ENCODE measurements around the gene SSR2. TPM values are rescaled to one million over a fixed set of nuclear protein-coding genes. Genes with fewer than 3 reads are reported as not detected.

The SSR2 gene
- total and polyA plus RNA-seq, 7 donors = 44.6 to 255 (median 77.5) TPM

DNA sequence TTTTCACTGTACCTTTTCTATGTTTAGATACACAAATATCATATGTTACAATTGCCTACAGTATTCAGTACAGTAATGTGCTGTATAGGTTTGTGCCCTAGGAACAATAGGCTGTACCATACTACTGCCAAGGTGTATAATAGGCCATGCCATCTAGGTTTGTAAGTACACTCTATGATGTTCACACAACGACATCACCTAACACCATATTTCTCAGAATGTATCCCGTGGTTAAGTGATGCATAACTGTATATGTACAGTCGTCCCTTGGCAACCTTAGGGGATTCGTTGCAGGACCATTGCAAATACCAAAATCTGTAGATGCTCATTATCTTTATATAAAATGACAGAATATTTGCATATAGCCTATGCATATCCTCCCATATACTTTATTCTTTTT is 5.8 kb upstream of the SSR2 start:
- Histone ChIP-seq H3K4me1 (no peaks in the 10 kb centered on the region), H3K4me3 (no peak overlapping the region), H3K36me3 (ENCODE audit: insufficient read depth in 1 of 2, low read depth in 1 of 2) (no peaks in the 10 kb centered on the region), H3K9me3 (no peaks in the 10 kb centered on the region), H3K27me3 (ENCODE audit: insufficient read depth in 3 of 3, low read length in 2 of 3) (no peaks in the 10 kb centered on the region), H3K27ac (no peak overlapping the region)
- ATAC-seq (no peak), DNase-seq (no peak)
- TF ChIP-seq, protein P1, sequence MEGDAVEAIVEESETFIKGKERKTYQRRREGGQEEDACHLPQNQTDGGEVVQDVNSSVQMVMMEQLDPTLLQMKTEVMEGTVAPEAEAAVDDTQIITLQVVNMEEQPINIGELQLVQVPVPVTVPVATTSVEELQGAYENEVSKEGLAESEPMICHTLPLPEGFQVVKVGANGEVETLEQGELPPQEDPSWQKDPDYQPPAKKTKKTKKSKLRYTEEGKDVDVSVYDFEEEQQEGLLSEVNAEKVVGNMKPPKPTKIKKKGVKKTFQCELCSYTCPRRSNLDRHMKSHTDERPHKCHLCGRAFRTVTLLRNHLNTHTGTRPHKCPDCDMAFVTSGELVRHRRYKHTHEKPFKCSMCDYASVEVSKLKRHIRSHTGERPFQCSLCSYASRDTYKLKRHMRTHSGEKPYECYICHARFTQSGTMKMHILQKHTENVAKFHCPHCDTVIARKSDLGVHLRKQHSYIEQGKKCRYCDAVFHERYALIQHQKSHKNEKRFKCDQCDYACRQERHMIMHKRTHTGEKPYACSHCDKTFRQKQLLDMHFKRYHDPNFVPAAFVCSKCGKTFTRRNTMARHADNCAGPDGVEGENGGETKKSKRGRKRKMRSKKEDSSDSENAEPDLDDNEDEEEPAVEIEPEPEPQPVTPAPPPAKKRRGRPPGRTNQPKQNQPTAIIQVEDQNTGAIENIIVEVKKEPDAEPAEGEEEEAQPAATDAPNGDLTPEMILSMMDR (IDR thresholded peaks at IDR 0.05) = no peak
- 86 to 90% (median 90%) methylated on average over 4 of the region's 4 CpGs for WGBS, 3 donors
- intact Hi-C loops (cut with DNase I) = no loop called here

DNA sequence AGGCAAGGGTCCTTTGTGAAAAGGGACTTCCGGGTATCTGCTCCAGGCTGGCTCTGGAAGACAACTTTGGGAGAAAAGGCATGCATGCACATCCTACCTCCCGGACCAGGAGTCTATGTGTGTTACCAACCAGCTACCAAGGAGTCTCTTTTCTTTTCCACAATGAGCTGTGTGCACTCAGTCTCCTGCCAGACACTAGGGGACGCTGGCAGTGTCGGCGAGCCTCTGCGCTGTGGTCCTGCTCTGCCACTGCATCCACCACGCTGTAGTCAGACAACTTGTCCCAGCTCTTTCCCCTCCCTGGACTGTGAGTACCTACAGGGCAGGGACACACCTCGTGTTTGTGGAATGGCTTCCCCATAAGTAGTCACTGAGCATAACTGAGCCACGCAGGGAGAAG is 5.1 kb upstream of the SSR2 start:
- 12 to 18% (median 16%) methylated on average over 9 of the region's 9 CpGs for WGBS, 3 donors
- Histone ChIP-seq H3K4me1 (peaks cover 4% of the 10 kb centered on the region), H3K36me3 (ENCODE audit: insufficient read depth in 1 of 2, low read depth in 1 of 2) (no peaks in the 10 kb centered on the region), H3K4me3 (no peak overlapping the region), H3K27ac (no peak overlapping the region), H3K27me3 (ENCODE audit: insufficient read depth in 3 of 3, low read length in 2 of 3) (no peaks in the 10 kb centered on the region), H3K9me3 (no peaks in the 10 kb centered on the region)
- ATAC-seq = peak in 3 of 4 donors; percentile 39 to 73 (median 46)
- TF ChIP-seq, protein P1 (IDR thresholded peaks at IDR 0.05) = peak; percentile 6
- intact Hi-C loops (cut with DNase I) = no loop called here
- no peak for DNase-seq

DNA sequence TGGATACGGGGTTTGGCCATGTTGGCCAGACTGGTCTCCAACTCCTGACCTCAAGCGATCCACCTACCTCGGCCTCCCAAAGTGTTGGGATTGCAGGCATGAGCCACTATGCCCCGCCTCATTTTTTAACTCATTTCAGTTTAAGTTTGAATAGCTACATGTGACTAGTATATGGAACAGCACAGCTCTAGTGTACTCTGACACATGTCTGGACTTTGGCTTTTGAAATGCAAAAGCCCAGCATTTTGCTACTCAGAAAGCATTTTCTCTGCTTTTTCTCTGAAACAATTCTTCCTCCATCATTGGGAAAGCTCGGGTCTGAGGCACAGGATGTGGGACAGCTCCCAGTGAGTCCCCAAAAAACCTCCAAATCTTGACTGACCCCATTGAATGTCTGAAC is 4.0 kb upstream of the SSR2 start:
- ATAC-seq = no peak
- Histone ChIP-seq H3K4me1 (peaks cover 6% of the 10 kb centered on the region), H3K9me3 (no peaks in the 10 kb centered on the region), H3K4me3 (no peak overlapping the region), H3K27me3 (ENCODE audit: insufficient read depth in 3 of 3, low read length in 2 of 3) (no peaks in the 10 kb centered on the region), H3K27ac (no peak overlapping the region), H3K36me3 (ENCODE audit: insufficient read depth in 1 of 2, low read depth in 1 of 2) (no peaks in the 10 kb centered on the region)
- DNase-seq = no peak
- intact Hi-C loops (cut with DNase I) = no loop called here
- 80 to 85% (median 83%) methylated on average over 5 of the region's 5 CpGs for WGBS, 3 donors
- TF ChIP-seq, protein P1 (IDR thresholded peaks at IDR 0.05) = no peak

DNA sequence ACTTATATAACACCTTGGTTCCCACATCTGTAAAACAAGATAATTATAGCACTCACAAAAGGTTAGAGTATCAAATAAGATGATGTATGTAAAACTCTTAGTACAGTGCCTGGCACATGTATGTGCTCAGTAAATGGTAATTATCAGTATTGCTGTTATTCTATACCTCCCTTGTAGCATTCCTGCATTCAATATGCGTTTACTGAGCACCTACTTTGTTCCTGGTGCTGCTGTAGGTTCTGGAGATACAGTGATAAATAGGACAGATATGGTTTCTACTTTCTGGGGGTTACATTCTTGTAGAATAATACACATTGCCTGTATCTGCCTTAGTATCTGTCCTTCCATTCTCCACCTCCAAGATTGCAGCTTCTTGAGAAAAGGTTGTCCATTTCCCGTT is 1.2 kb upstream of the SSR2 start:
- ATAC-seq (no peak), DNase-seq (no peak)
- intact Hi-C loops (cut with DNase I) = no loop called here
- TF ChIP-seq, protein P1 (IDR thresholded peaks at IDR 0.05) = no peak
- H3K9me3 ChIP-seq = no peaks in the 10 kb centered on the region
- peaks cover 12% of the 10 kb centered on the region for H3K4me1 ChIP-seq
- no peak overlapping the region for H3K27ac ChIP-seq
- no peak overlapping the region for H3K4me3 ChIP-seq
- no peaks in the 10 kb centered on the region for H3K27me3 ChIP-seq (ENCODE audit: insufficient read depth in 3 of 3, low read length in 2 of 3)
- 72 to 74% (median 73%) methylated on average over 2 of the region's 2 CpGs for WGBS, 3 donors
- H3K36me3 ChIP-seq (ENCODE audit: insufficient read depth in 1 of 2, low read depth in 1 of 2) = peaks cover 3 to 26% of the 10 kb centered on the region in 2 donors

DNA sequence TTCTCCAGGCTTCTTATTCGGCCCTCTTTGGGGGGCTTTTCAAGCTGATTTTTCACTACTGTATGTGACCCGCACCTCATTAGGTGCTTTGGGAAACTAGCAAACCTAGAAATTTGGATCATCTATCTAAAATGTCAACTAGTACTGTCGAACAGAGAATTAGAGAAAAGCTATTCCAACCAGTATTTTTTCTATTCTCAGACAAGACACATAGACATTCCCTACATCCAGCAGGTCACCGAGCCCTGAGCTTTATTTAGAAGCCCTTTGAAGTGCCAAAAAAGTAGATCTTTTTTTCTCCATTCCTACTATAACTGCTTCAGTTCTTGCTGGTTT is 310 bp upstream of the SSR2 start:
- peak in 1 of 4 donors; percentile 2 for ATAC-seq
- TF ChIP-seq, protein P1 (IDR thresholded peaks at IDR 0.05) = no peak
- intact Hi-C loops (cut with DNase I) = no loop called here

More for the DNA sequence above, 310 bp upstream of the SSR2 start:
- Histone ChIP-seq H3K4me3 (peak overlapping the region; percentile 87), H3K27me3 (ENCODE audit: insufficient read depth in 3 of 3, low read length in 2 of 3) (no peaks in the 10 kb centered on the region), H3K9me3 (no peaks in the 10 kb centered on the region), H3K27ac (peak overlapping the region; percentile 88), H3K36me3 (ENCODE audit: insufficient read depth in 1 of 2, low read depth in 1 of 2) (peaks cover 3 to 35% of the 10 kb centered on the region in 2 donors), H3K4me1 (peaks cover 12% of the 10 kb centered on the region)
- no peak for DNase-seq
- WGBS, 3 donors = 2 to 5% (median 3%) methylated on average over 4 of the region's 4 CpGs

Measured in psoas muscle (tissue), 8 donors.